Bronchial epithelial cell (primary cell): ENCODE measurements around the gene ACY1. TPM values are rescaled to one million over a fixed set of nuclear protein-coding genes. Genes with fewer than 3 reads are reported as not detected.
A peak's percentile ranks its signal among the peaks of the same experiment; 100 is the strongest.

Source experiments
- DNase-seq: peaks from one replicate; pipeline ENCODE4 v3.0.0-alpha.2; 2010; ENCODE audit warnings: low read depth
- FAIRE-seq: peaks from 2 replicates; lab custom pipeline; 2011; peaks lifted over from hg19 to GRCh38; lab: Jason Lieb, UNC
- H3K27me3 ChIP-seq: 2 replicates; pipeline ENCODE4 v1.5.1; 2011; ENCODE audit warnings: low read length; ENCODE audit not compliant: control insufficient read depth, insufficient read depth
- H3K36me3 ChIP-seq: 2 replicates; pipeline ENCODE4 v1.5.1; 2011; ENCODE audit warnings: low read length; ENCODE audit not compliant: control insufficient read depth, insufficient read depth
- H3K4me3 ChIP-seq: 2 replicates; pipeline ENCODE4 v1.5.1; 2011; ENCODE audit warnings: mild to moderate bottlenecking, low read depth, low read length, control low read depth
- total RNA-seq: library from RNA; depleted of rRNA; stranded (reverse); fragments of >200 nt; gene quantifications from 2 replicates; pipeline ENCODE4 v1.2.1, GENCODE V29; 2014
- TF ChIP-seq, protein P1 (sequence below): IDR thresholded peaks from 2 replicates; pipeline ENCODE4 v1.5.1; 2011; ENCODE audit warnings: mild to moderate bottlenecking, moderate library complexity, low read length, control low read depth, inconsistent platforms; ENCODE audit not compliant: insufficient read depth, severe bottlenecking

Gene ACY1
- total RNA-seq, 1 donor from 2014 or later: 69.2 TPM

DNA sequence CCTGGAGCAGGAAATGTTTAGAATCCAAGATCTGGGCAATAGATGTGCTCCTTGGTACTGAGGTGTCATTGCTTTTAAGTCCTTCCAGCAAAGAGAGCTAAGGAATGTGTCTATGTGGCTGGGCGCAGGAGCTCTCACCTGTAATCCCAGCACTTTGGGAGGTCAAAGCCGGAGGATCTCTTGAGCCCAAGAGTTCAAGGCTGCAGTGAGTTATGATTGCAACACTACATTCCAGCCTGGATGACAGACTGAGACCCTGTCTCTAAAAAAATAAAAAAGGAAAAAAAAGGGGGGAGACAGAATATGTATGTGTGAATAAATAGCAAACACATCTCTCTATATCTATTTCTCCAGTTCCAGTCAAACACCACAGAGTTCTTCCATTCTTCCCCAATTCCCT lies 32.4 kb upstream of the ACY1 start:
- TF ChIP-seq, protein P1, sequence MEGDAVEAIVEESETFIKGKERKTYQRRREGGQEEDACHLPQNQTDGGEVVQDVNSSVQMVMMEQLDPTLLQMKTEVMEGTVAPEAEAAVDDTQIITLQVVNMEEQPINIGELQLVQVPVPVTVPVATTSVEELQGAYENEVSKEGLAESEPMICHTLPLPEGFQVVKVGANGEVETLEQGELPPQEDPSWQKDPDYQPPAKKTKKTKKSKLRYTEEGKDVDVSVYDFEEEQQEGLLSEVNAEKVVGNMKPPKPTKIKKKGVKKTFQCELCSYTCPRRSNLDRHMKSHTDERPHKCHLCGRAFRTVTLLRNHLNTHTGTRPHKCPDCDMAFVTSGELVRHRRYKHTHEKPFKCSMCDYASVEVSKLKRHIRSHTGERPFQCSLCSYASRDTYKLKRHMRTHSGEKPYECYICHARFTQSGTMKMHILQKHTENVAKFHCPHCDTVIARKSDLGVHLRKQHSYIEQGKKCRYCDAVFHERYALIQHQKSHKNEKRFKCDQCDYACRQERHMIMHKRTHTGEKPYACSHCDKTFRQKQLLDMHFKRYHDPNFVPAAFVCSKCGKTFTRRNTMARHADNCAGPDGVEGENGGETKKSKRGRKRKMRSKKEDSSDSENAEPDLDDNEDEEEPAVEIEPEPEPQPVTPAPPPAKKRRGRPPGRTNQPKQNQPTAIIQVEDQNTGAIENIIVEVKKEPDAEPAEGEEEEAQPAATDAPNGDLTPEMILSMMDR: no peak
- DNase-seq (no peak), FAIRE-seq (no peak)
- H3K4me3 ChIP-seq: no peak overlapping the region
- peaks cover 7% of the 10 kb centered on the region for H3K27me3 ChIP-seq
- H3K36me3 ChIP-seq: no peaks in the 10 kb centered on the region

DNA sequence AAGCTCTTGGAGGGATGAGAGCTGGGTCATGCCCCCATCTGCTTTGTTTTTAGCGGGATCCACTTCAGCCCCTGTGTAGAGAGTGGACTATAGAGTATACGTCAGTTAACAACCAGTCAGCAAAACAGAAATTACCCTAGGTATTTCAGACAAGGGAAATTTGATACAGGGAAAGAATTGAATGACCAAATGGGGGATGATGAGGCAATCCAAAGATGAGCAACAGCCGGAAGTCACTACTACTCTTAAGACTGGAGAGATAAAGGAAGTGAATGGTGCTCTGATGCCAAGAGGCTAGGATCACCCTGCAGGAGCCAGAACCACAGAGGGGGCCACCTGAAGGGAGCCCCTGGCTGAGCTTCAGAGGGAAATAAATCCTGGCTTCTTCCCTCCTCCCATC lies 29.9 kb upstream of the ACY1 start:
- Histone ChIP-seq H3K27me3 (peaks cover 7% of the 10 kb centered on the region), H3K36me3 (no peaks in the 10 kb centered on the region), H3K4me3 (no peak overlapping the region)
- FAIRE-seq: peak; percentile 94
- TF ChIP-seq, protein P1: no peak
- DNase-seq: peak; percentile 89

GRCh38 chr3:51954105-51954504 lies 29.2 kb upstream of the ACY1 start:
- DNase-seq (no peak), FAIRE-seq (peak; percentile 36)
- H3K4me3 ChIP-seq: no peak overlapping the region
- H3K36me3 ChIP-seq: no peaks in the 10 kb centered on the region
- peaks cover 7% of the 10 kb centered on the region for H3K27me3 ChIP-seq
- TF ChIP-seq, protein P1: no peak

DNA sequence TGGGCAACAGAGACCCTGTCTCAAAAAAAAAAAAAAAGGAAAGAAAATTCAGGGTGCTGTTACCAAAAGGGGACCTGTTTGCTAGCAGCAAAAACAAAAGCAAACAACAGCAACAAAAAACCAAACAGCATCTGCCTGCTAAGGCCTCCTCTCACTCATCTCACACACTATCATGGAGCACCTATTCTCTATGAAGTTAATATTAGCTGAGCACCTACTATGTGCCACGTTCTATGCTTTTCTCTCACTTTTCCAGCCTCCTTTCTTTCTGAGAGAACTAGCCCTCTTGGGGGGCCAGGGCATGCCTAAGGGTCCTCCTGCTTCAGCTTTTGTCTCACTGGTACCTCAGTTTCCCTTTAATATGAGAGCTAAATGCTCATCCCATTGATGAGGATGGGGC lies 28.6 kb upstream of the ACY1 start:
- no peak for FAIRE-seq
- H3K36me3 ChIP-seq: peaks cover 1% of the 10 kb centered on the region
- DNase-seq: no peak
- H3K4me3 ChIP-seq: no peak overlapping the region
- peaks cover 7% of the 10 kb centered on the region for H3K27me3 ChIP-seq
- TF ChIP-seq, protein P1: no peak

DNA sequence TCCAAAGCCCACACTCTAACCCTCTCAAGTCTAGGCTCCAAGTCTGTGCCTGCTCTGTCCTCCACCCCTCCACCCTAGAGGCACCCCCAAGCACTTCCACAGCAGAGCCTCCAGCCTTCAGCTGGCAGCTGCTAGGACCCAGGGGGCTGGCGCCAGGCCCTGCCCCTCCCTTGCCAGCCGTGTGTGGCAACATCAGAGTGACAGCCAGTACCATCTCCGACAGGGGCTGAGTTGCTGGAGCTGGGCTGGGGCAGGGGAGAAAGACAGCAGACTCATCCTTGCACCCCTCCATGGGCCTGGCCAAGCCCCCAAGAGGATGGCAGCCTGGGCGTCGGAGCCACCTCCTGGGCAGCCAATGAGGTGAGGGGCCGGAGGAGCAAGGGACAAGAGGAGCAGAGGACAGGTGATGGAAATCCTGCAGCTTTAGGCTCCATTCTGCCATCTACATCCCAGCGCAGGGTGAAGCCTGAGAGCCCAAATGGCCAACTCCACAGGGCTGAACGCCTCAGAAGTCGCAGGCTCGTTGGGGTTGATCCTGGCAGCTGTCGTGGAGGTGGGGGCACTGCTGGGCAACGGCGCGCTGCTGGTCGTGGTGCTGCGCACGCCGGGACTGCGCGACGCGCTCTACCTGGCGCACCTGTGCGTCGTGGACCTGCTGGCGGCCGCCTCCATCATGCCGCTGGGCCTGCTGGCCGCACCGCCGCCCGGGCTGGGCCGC lies 28.0 kb upstream of the ACY1 start, which contains the start of gene GPR62:
Gene GPR62, plus strand, starts transcription at position 207 of the 718 bp plus-strand sequence. Its CDS starts 272 bp downstream, at position 479.
- Histone ChIP-seq H3K36me3 (peaks cover 1% of the 10 kb centered on the region), H3K4me3 (peak within 1 kb of the TSS; percentile 23), H3K27me3 (peaks cover 7% of the 10 kb centered on the region)
- DNase-seq: no peak
- FAIRE-seq: no peak
- TF ChIP-seq, protein P1: no peak
